ENCODE results near the gene RPN1. TPM values are rescaled to one million over a fixed set of nuclear protein-coding genes. Genes with fewer than 3 reads are reported as not detected.

RPN1 gene
- total RNA-seq, 1 experiment from 2014 or later, result 185 TPM

- Histone ChIP-seq H3F3A (ENCODE audit: insufficient read depth, low read depth) (no peaks in the 10 kb centered on the region), H3K27ac (no peak overlapping the region), H3K9me2 (ENCODE audit: insufficient read depth) (no peaks in the 10 kb centered on the region), H4K20me1 (ENCODE audit: insufficient read depth) (no peaks in the 10 kb centered on the region), H3K4me1 (replicated peaks; ENCODE audit: insufficient read depth) (peaks cover 5% of the 10 kb centered on the region), H3K4me2 (no peak overlapping the region), H2AFZ (no peak overlapping the region), H3K4me3 (no peak overlapping the region), H3K79me2 (ENCODE audit: low read depth) (no peaks in the 10 kb centered on the region), H3K27me3 (ENCODE audit: insufficient read depth, low read depth) (no peaks in the 10 kb centered on the region), H3K9me3 (ENCODE audit: insufficient read depth, low read depth) (no peaks in the 10 kb centered on the region), H3K36me3 (ENCODE audit: low read depth) (no peaks in the 10 kb centered on the region)
- ChIA-PET CTCF (no interaction called here), POLR2A (ENCODE audit: unreplicated experiment) (no interaction called here)
- BruUV-seq (replicated peaks), result no TSS peak
- DNase-seq, result no peak
- TF ChIP-seq, protein P1, sequence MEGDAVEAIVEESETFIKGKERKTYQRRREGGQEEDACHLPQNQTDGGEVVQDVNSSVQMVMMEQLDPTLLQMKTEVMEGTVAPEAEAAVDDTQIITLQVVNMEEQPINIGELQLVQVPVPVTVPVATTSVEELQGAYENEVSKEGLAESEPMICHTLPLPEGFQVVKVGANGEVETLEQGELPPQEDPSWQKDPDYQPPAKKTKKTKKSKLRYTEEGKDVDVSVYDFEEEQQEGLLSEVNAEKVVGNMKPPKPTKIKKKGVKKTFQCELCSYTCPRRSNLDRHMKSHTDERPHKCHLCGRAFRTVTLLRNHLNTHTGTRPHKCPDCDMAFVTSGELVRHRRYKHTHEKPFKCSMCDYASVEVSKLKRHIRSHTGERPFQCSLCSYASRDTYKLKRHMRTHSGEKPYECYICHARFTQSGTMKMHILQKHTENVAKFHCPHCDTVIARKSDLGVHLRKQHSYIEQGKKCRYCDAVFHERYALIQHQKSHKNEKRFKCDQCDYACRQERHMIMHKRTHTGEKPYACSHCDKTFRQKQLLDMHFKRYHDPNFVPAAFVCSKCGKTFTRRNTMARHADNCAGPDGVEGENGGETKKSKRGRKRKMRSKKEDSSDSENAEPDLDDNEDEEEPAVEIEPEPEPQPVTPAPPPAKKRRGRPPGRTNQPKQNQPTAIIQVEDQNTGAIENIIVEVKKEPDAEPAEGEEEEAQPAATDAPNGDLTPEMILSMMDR (conservative IDR thresholded peaks at IDR 0.05), result no peak
- TF ChIP-seq EZH2 (IDR thresholded peaks at IDR 0.05; ENCODE audit: low read depth), result no peak
- intact Hi-C loops (cut with micrococcal nuclease; ENCODE audit: unreplicated experiment), result loop anchor here (5.0 kb wide), 1 partner anchor 483 kb away; no protein-coding TSS in a partner anchor
These were observed 70.7 kb downstream of the RPN1 start for GRCh38 chr3:128579927-128580326.

GRCh38 chr3:128578346-128578745 lies 72.3 kb downstream of the RPN1 start:
- Histone ChIP-seq H3K27ac (no peak overlapping the region), H3K4me1 (replicated peaks; ENCODE audit: insufficient read depth) (no peaks in the 10 kb centered on the region), H3F3A (ENCODE audit: insufficient read depth, low read depth) (no peaks in the 10 kb centered on the region), H3K9me3 (ENCODE audit: insufficient read depth, low read depth) (no peaks in the 10 kb centered on the region), H3K9me2 (ENCODE audit: insufficient read depth) (no peaks in the 10 kb centered on the region), H3K36me3 (ENCODE audit: low read depth) (no peaks in the 10 kb centered on the region), H2AFZ (no peak overlapping the region), H3K79me2 (ENCODE audit: low read depth) (no peaks in the 10 kb centered on the region), H4K20me1 (ENCODE audit: insufficient read depth) (no peaks in the 10 kb centered on the region), H3K4me3 (no peak overlapping the region), H3K27me3 (ENCODE audit: insufficient read depth, low read depth) (no peaks in the 10 kb centered on the region), H3K4me2 (no peak overlapping the region)
- intact Hi-C loops (cut with micrococcal nuclease; ENCODE audit: unreplicated experiment), result no loop called here
- ChIA-PET POLR2A (ENCODE audit: unreplicated experiment) (interaction anchor here (0.6 kb wide), 1 partner anchor 148 kb away, joined by 10 read pairs; no protein-coding TSS in a partner anchor), CTCF (interaction anchor here (0.6 kb wide), 3 partner anchors 166 to 270 kb away, joined by 3 to 12 read pairs (median 7); no protein-coding TSS in a partner anchor)
- BruUV-seq (replicated peaks), result no TSS peak
- no peak for DNase-seq
- TF ChIP-seq EZH2 (IDR thresholded peaks at IDR 0.05; ENCODE audit: low read depth), result no peak
- TF ChIP-seq, protein P1 (conservative IDR thresholded peaks at IDR 0.05), result no peak

DNA sequence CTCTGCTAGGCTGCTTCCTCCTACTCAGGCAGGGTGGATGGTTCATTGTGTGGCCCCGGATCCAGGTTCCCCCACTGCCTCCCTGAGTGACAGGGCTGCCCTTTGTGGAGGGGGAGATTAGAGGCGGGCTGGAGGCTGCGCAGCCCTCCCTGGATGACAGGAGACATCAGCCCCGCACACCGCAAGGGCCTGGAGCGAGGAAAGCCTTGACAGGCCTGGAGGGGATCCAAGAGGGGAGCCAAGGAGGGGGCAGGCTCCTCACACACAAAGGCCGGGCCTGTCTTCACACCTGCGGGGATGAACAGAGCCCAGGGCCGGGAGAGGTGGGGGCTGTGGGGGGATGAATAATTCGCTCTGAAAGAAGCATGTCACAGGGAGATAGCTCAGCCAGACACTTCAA lies 72.9 kb downstream of the RPN1 start:
- ChIA-PET POLR2A (ENCODE audit: unreplicated experiment) (no interaction called here), CTCF (no interaction called here)
- H3K27me3 ChIP-seq (ENCODE audit: insufficient read depth, low read depth), result no peaks in the 10 kb centered on the region

More for the DNA sequence above, 72.9 kb downstream of the RPN1 start:
- no peak overlapping the region for H3K27ac ChIP-seq
- intact Hi-C loops (cut with micrococcal nuclease; ENCODE audit: unreplicated experiment), result no loop called here
- no peak overlapping the region for H3K4me2 ChIP-seq
- H3K4me3 ChIP-seq, result no peak overlapping the region
- no peak for DNase-seq
- H3K9me3 ChIP-seq (ENCODE audit: insufficient read depth, low read depth), result no peaks in the 10 kb centered on the region
- H3F3A ChIP-seq (ENCODE audit: insufficient read depth, low read depth), result no peaks in the 10 kb centered on the region
- no peak for TF ChIP-seq EZH2 (IDR thresholded peaks at IDR 0.05; ENCODE audit: low read depth)
- TF ChIP-seq, protein P1 (conservative IDR thresholded peaks at IDR 0.05), result no peak
- H3K36me3 ChIP-seq (ENCODE audit: low read depth), result no peaks in the 10 kb centered on the region
- H3K4me1 ChIP-seq (replicated peaks; ENCODE audit: insufficient read depth), result no peaks in the 10 kb centered on the region
- H4K20me1 ChIP-seq (ENCODE audit: insufficient read depth), result no peaks in the 10 kb centered on the region
- BruUV-seq (replicated peaks), result no TSS peak
- no peaks in the 10 kb centered on the region for H3K79me2 ChIP-seq (ENCODE audit: low read depth)
- no peak overlapping the region for H2AFZ ChIP-seq
- no peaks in the 10 kb centered on the region for H3K9me2 ChIP-seq (ENCODE audit: insufficient read depth)
